GM19025 (cell line): ENCODE data around the gene VPS72.
"Not testable (repeated sequence)": the region's sequence is repeated elsewhere in the genome, so short reads cannot be mapped to it uniquely, and the experiment has no call there.

Source experiments
- ATAC-seq: cut with Tn5 transposase; IDR thresholded peaks from one replicate; pipeline ENCODE4 v1.9.1; 2021; ENCODE audit warnings: mild to moderate bottlenecking, low read depth, moderate library complexity; ENCODE audit not compliant: unreplicated experiment

The VPS72 gene, protein sequence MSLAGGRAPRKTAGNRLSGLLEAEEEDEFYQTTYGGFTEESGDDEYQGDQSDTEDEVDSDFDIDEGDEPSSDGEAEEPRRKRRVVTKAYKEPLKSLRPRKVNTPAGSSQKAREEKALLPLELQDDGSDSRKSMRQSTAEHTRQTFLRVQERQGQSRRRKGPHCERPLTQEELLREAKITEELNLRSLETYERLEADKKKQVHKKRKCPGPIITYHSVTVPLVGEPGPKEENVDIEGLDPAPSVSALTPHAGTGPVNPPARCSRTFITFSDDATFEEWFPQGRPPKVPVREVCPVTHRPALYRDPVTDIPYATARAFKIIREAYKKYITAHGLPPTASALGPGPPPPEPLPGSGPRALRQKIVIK

DNA sequence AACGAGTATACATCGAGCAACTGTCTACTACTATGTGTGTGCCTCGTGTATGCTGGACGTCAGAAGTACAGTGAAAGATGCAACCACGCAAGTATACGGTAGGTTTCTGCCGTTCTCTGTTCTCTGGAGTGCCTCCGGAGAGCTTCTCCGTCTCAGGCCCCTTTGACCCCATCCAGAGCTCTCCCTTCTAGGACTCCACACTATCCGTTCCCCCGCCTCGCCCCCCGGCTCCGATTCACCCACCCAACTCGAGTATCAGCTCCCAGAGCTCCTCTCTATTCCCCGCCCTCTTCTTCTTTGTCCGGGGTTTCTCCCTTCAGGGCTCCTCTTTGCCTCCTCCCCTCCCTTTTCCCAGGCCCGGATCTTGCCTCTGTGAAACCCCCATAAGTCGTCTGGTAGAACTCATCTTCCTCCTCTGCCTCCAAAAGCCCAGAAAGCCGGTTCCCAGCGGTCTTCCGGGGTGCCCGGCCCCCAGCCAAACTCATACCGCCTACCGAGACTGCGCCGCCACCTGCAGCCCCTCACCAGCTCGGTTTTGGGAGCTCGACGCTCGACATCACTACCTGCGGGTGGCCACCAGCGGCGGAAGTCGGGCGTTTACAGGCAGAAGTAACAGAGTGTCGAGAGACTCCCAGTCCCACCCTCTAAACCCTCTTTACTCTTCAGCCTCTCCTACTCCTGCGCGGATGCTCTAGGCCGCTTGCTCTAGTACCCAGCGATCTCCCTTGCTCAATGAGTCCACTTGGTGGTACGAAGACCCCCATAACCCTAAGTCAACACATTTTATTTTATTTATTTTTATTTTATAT lies at the start of gene VPS72:
VPS72 (minus strand) TSS at position 561 of the 809 bp plus-strand sequence; CDS start at position 485, 76 bp downstream.
- ATAC-seq, result peak; percentile 86

DNA sequence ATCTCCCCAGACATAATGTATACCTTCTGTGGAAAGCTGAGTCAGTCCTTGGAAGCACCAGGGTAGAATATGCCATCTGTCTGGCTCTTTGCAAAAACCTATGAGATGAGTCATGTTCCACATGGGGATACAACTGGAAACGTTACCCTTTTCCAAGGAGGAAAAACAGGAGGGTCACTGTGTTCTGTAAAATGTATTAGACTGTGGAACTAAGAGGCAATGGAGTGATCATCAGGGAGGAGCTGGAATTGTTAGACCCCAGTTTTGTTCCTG lies 48.4 kb upstream of the VPS72 start:
- no peak for ATAC-seq

DNA sequence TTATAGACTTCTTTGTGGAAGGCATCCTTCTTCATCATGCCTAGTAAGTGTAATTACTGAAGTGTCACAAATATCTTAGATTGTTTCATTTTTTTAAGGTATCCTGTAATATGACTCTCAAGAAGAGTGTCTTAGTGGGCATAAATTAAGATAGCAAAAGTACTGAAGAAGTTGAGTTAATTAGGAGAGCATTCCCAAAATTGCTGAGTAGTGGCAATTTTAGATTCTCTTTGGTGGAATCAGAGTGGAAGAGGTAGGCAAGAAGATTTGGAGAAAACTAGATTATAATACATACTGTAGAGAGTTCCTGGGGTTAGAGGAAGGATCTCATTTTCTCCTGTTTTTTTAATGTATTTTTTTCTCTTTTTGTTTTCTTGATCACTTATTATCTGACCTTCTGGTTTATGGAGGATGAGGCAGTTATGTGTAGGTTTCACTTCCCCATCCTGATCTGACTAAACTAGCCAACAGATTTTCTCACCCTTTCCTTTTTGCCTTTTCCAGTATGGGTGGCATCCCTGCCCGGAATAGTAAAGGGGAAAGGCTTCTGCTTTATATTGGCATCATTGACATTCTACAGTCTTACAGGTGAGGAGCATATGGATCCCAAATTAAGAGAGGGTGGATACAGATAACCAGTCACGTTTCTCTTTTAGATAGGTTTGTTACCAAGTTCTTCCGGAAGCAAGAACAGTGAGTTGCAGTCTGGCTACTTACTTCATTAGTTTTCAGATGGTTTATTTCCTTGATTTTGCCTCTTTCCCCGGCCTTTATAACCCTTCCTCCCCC lies 47.9 kb upstream of the VPS72 start:
- ATAC-seq, result no peak

DNA sequence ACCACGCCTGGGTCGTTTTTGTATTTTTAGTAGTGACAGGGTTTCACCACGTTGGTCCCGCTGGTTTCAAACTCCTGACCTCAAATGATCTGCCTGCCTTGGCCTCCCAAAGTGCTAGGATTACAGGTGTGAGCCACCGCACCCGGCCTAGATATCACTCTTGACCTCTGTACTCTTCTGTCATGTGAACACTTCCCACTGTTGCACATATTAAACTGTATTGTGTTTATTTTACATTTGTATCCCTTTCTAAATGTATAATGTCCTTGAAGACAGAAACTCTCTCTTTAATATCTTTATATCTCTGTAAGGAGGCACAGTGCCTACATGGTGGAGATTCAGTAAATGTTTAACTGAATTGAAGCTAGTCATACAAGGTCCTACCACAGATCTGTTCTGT lies 45.2 kb upstream of the VPS72 start:
- ATAC-seq, result no peak

DNA sequence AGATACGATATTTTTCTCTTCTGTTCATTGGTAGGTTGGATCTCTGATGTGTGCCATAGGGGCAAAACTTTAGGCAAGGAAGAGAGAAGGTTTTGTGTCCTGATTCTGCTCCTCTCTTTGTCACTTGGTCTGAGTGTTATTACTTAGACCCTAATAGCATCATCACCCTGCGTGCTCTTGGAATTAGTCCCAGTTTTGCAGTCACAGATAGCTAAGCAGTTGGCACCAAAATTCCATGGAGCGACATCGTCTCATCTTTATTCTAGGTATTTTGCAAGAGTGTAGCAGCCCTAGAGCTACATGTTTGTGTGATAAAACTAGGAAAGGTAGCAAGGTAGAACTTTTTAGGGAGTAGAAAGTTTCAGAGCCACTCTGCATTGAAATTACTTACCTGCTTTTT lies 32.1 kb upstream of the VPS72 start:
- ATAC-seq, result no peak

DNA sequence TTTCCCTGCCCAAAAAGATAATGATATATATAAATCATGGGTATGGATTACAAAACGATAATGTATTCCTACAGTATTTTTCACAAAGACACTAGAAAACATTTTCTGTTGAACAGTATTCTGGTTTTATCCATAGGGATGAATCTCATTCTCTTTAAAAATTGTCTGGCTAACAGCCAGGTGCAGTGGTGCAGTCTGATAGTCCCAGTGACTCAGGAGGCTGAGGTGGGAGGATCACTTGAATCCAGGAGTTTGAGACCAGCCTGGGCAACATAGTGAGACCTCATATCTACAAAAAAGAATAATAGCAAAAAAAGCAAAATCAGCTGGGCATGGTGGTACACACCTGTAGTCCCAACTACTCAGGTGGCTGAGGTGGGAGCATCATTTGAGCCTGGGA lies 31.6 kb upstream of the VPS72 start:
- ATAC-seq, result no peak

DNA sequence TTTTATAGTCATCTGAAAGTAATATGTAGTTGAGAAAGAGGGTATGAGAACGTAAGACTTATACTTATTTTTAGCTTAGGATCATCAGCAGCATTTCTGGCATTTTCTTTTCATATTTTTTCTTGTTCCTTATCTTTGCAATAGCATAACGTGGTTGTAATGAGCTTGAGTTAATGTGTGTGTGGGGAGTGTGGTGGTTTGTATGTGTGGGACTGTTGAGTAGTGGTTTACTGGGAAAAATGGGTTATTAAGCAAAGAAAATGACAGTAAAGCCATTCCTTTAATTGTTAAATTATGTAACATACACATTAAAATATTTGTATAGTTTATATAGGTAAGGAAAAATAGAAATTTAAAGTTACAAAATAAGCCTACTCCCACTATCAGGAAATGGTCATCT lies 23.6 kb upstream of the VPS72 start:
- ATAC-seq, result no peak

DNA sequence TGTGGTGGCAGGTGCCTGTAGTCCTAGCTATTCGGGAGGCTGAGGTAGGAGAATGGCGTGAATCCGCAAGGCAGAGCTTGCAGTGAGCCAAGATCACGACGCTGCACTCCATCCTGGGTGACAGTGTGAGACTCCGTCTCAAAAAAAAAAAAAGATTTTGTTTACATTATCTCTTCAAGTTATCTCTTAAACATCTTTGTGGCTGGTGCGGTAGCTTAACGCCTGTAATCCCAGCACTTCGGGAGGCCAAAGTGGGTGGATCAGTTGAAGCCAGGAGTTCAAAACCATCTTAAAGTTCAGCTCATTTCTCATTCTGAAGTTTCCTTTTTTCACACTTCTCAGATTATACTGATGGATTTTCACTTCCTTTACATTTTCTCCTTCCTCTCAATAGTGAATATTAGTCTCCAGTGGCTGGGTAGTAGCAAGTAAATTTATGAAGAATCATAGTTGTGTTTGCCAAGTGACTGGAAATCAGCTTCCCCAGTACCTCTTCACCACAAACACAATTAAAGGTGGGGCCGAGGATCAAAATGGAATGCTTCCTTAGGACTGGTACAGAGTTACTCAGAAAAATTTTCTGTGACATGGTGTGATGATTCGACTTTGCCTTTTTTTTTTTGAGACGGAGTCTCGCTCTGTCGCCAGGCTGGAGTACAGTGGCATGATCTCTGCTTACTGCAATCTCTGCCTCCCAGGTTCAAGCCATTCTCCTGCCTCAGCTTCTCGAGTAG lies 22.1 kb upstream of the VPS72 start:
- no peak for ATAC-seq

DNA sequence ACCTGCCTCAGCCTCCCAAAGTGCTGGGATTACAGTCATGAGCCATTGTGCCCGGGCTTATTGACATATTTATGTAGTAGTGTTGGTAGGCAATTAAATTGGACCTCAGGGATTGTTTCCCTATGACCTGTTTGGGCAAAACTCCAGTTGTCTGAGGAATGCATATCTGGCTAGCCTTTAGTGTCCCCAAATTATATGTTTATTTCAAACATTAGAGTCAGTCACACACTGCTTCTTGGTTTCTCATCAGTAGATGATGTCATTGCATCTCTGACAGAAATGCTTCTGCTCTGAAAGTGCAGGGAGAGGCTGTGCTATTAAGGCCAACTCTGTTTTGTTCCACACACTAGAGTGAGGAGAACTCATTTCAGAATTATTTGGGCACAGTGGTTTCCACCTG lies 20.8 kb upstream of the VPS72 start:
- no peak for ATAC-seq

DNA sequence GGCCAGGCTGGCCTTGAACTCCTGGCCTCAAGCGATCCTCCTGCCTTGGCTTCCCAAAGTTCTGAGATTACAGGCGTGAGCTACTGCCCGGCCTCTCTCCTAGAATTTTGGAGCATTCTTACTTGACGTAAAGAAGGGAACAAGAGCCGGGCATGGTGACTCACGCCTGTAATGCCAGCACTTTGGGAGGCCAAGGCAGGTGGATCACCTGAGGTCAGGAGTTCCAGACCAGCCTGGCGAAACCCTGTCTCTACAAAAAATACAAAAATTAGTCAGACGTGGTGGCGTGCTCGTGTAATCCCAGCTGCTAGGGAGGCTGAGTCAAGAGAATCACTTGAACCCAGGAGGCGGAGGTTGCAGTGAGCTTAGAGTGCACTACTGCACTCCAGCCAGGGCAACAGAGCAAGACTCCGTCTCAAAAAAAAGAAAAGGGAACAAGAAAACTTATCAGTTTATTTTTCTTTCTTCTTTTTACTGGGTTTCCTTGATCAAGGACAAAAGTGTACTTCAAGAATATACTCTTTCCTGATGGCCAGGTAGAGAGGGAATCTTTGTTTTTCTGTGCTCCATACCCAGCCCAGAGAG lies 15.5 kb upstream of the VPS72 start:
- not testable (repeated sequence) for ATAC-seq

DNA sequence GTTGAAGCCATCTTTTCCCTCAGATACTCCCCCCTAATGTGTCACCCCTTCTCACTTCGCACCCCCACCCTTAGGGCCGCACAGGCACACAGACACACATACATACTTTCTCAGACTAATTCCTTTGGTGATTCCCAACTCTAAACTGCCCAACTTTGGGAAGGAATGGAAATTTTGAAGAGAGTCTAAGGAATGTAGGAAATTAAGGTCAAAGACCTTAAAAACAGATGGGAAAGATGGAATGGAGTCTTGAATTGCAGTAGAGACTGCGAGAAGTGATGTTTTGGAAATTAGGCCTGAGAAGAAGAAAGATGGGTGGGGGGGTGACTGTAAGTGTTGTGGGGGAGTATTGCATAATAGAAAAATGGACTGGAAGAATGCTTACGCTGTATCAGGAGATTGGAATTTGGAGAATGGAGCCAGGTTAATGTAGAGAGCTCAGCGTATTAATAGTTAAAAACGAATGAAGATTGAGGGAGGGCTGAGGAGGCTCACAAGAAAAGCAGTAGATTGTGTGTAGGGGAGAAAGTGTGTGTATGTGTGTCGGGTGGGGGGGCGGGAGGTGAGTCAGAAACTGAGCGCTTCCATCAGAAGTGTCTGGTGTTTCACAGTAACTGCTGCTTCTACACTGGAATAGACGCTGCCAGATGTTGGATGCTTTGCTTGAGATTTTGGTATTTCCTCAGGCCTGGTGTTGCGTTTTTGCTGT lies 10.0 kb upstream of the VPS72 start:
- no peak for ATAC-seq

DNA sequence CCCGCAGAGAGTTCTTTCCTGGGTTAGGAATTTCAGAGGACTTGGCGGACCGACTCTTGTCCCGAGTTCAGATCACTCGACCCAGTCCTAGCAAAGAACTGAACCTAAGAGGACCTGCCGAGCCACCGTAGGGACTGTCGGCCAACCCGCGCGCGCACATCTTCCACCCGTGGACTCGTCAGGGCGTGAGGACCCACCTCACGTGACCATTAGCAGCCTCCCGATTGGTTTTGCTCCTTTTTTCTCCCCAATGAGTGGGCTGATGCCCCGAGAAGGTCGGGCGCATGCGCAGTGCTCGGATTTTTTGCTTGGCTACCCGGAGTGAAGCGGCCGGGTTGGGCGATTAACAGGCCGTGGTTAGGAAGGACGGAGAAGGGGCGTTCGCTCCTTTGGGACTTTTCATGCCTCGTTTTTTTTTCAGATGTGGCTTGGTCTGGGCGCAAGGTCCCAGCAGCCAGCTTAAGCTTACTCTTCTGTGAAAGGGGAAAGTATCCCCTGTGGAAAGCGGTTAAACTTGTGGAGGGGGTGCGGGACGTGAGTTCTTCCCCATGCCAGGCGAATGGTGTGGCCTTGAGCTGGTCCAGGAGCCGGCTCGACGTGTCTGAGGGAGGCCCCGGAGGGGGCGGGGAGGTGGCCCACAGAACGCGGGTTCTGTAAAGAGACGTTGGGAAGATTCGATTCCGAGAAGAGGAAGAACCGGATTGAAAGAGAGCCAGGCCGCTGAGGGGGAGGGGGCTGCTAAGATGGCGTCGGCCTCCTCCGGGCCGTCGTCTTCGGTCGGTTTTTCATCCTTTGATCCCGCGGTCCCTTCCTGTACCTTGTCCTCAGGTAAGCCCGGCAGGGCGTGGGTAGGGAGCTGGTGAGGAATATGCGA lies 8.5 kb upstream of the VPS72 start, which contains the start of gene PIP5K1A:
PIP5K1A (plus strand) TSS at position 299 of the 874 bp plus-strand sequence; CDS start at position 744, 445 bp downstream.
- ATAC-seq, result peak; percentile 82

DNA sequence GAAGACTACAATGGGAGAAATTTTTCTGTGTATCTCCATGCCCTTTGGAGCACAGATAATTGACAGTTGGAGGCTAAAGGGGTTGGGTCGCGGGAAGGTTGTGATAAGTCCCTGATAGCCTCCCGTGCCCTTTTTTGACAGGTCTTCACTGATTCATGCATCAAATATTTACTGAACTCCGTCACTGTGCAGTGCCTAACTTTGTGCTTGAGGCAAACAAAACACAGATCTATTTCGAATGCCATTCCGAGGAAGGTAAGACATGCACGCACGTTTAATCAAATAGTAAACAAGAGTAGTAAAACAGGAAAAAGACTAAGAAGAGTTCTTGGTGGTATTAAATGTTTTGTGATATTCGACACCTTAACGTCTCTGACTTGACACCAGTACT lies 7.9 kb upstream of the VPS72 start:
- no peak for ATAC-seq

DNA sequence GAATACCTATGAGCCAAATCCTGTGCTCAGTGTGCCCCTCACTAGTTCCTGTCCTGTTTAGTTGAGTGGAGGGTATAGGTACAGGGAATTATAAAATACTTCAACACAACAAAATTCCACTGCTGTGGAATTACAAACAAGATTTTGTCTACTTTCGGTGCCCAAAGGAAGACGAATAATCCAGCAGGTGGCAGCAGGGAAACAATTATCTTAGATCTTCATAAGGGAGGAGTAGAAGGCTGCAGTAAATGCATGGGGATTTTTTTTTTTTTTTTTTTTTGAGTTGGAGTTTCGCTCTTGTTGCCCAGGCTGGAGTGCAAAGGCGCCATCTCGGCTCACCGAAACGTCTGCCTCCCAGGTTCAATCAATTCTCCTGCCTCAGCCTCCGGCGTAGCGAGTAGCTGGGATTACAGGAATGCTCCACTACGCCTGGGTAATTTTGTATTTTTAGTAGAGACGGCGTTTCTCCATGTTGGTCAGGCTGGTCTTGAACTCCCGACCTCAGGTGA lies 6.3 kb upstream of the VPS72 start:
- ATAC-seq, result no peak

DNA sequence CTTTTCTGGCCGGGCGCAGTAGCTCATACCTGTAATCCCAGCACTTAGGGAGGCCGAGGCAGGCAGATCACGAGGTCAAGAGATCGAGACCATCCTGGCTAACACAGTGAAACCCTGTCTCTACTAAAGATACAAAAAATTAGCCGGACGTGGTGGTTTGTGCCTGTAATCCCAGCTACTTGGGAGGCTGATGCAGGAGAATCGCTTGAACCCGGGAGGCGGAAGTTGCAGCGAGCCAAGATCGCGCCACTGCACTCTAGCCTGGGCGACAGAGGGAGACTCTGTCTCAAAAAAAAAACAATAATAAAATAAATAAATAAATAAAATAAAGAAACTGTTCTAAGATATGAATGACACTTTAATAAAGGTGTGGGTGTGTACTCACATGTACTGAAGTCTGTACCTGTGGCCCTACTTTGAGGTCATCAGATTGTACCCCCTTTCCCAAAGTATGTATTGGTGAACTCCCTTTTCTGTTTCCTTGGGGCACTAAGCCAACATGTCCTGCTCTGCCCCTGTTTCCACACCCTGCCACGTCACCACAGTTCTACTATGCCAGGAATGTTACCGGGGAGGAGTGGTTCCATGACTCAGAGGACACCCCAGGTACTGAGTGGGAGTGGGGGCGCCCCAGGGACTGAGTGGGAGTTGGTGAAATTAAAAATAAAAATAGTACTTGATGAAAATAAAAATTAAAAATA lies 5.0 kb upstream of the VPS72 start:
- ATAC-seq, result not testable (repeated sequence)

DNA sequence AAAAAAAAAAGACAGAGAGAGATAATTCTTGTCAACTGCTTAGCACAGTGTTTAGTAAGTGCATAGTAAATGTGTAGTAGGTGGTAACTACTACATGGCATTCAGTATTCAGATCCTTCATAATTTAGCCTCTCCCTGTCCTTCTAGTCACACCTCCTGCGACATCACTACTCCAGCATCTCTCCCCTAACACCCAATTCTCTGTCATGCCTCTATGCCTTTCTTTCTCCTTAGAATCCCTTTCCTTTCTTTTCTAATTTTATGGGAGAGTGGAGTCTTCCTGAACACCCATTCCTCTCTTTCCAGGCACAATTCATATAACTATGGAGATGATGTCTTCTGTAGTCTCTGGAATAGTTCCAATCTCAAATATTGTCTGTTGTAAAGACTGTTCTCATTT lies 3.9 kb upstream of the VPS72 start:
- no peak for ATAC-seq

DNA sequence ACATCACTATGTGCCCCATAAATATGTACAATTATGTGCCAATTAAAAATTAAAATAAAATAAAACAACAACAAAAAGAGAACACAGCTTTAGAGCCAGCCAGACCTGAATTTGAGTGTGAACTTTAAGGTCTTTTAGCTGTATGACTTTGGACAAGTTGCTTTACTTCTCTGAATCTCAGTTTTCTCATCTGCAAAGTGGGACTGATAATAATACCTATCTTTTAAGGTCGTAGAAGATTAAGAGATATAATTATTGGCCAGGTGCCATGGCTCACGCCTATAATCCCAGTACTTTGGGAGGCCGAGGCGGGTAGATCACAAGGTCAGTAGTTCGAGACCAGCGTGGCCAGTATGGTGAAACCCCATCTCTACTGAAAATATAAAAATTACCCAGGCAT lies 3.3 kb upstream of the VPS72 start:
- ATAC-seq, result no peak

DNA sequence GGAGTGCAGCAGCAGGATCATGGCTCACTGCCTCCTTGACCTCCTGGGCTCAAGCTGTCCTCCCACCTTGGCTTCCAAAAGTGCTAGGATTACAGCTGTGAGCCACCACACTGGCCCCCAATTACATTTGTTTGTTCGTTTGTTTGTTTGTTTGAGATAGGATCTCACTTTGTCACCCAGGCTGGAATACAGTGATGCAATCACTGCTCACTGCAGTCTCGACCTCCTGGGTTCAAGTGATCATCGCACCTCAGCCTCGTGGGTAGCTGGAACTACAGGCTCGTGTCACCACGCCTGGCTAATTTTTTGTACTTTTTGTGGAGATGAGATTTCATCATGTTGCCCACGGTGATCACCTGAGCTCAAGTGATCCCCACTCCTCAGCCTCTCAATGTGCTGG lies 2.0 kb upstream of the VPS72 start:
- no peak for ATAC-seq
